GM12875 (cell line): ENCODE measurements around the gene RFT1.

Experiments used
- H3K4me3 ChIP-seq: one replicate; pipeline ENCODE4 v1.5.1; 2011; ENCODE audit warnings: low read depth, low read length, control low read depth
- CTCF ChIP-seq: IDR thresholded peaks from 2 replicates; pipeline ENCODE4 v1.5.1; 2011; ENCODE audit warnings: low read depth, mild to moderate bottlenecking, control low read depth, inconsistent platforms, low read length, moderate library complexity, borderline replicate concordance; ENCODE audit not compliant: insufficient read depth

The RFT1 gene

DNA sequence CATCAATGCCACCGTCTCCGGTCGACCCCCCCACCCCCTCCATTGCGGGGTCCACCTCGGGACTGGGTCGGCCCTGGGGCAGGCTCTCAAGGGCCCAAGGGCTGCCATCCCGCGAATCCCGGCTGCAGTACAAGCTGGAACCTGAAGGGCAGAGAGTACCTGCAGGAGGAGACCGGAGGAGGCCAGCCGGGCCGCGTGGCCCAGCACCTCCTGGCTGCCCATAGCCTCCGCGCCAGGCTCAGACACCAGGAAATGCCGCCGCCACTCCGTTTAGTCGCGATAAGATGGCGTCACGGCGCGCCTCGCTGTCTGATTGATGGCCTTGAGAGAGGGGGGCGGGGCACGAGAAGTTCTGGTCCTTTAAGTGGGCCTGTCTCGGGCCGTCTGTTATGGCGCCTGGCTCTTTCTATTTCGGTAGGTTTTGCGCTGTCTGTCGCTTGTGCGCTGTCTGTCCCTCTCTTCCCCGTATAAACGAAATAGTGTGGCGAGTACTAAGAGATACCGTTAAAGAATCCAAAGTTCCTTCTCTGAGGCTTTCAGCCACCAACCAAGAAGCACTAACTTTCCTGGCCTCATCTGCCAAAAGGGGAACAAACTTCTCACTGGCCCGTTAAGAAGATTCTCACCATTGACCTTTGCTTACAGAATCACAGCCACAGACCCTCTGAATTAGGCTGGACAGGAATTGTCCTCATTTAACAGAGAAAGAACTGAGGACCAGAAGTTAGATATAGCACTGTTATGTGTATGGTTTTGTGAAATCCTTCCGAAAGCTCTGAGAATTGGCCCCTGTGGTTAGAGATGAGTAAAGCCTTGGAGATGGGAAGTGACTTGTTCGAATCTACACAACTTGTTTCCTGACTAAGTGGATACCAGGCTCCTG lies at the start of gene RFT1:
TSS of gene RFT1 (minus strand) at position 257 of the 883 bp plus-strand sequence. CDS start at position 222, 35 bp downstream.
- TF ChIP-seq CTCF, result no peak
- peak within 1 kb of the TSS; percentile 83 for H3K4me3 ChIP-seq

GRCh38 chr3:53179580-53179979 lies 49.3 kb upstream of the RFT1 start:
- H3K4me3 ChIP-seq, result no peak overlapping the region
- TF ChIP-seq CTCF, result no peak

- TF ChIP-seq CTCF, result no peak
- H3K4me3 ChIP-seq, result no peak overlapping the region
Observed at GRCh38 chr3:53178246-53178645, 48.0 kb upstream of the RFT1 start.

GRCh38 chr3:53175613-53176540 lies 45.6 kb upstream of the RFT1 start:
- no peak overlapping the region for H3K4me3 ChIP-seq
- no peak for TF ChIP-seq CTCF

DNA sequence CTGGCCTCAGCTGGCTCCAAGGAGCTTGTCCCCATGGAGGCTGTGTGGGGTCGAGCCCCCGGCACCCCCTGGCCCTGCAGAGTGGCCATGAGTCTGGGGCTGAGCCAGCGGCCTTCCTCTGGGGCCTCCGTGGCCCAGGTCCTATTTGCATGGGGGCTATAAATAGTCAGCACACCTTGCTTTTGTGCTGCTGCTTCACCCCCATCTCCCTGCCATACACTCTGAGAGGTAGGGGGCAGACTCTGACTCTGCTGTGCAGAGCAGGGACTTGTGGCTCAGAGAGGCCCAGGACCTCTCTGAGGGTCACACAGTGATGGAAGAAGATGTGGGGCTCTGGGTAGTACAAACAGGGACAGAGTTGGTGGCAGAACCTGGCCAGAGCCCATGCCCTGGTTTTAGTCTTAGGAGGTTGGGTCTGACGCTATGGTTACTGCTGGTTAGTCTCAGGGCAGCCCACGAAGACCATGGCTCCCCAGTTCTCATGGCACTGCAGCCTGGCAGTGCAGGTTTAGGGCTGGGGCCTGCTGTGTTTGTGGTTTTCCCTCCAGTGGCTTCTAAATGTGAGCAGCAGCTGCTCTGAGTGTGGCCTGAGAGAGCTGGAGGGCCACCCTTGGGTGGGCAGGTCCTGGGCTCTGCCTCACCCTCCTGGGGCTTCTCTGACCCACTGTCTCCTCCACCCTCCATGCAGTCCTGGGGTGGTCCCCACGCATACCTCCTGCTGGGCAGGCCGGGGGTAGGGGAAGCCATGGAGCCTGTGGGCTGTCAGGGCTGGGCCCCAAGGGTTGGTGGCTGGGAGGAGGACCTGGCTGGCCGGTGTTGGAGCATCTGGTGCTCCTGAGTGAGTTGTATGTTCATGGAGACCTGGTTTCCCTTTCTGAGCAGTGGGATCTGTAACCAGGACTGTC lies 44.4 kb upstream of the RFT1 start:
- peak overlapping the region; percentile 27 for H3K4me3 ChIP-seq
- peak; percentile 54; the same call in 1 of the 2 replicates for TF ChIP-seq CTCF

DNA sequence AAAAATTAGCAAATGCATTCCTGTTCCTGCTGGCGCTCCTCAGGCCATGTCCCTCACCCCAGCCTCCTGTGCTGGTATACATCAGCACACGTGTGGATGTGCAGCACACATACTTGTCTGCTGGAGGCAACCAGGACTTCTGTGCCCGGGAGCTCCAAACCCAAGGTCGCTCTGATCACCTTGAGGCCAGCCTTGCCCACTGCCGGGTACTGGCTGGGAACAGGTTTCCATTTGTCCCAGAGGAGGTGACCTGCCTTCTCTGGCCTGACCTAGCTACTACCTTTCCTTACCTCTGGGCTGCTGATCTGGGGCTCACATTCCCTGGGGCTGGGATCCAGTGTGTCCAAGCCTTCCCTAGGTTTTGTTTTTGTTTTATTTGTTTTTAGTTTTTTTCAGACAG lies 42.9 kb upstream of the RFT1 start:
- no peak for TF ChIP-seq CTCF
- no peak overlapping the region for H3K4me3 ChIP-seq
